ENCODE data around the gene PRR12.

PRR12 gene

DNA sequence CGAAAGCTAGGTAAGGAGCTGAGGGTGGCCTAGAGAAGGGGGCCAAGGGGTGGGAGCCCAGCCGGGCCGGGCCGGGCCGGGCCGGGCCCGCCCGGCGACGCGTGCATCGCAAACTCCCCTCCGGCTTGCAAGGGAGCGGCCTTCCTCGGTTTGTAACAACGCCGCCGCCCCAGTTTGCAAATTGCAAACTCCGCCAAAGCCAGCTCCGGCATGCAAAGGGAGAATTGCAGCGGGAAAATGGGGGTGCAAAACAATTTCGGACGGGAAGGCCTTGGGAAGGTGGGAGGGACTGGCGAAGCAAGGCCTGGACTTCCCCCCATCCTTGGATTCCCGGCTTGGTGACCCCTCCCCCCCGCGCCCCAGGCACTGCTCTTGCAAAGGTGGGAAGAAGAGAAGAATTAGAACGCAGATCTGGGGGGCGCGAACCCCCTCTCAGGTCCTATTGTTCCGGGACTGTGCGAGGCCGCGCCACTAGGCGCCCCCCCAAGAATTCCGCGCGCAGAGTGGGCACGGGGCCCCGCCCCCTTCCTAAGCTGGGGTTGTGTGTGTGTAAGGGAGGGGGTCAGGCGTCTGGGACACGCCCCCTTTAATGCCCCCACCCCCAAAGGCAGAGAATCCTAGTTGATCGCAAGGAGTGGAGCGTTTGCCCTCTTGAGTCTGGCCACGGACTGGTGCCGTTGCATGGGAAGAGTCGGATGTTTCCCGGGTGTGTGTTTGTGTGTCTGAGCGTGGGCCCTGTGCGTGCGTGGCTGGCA, 926 bp downstream of the PRR12 start:
- peak; percentile 66 for DNase-seq (ENCODE audit: low spot score)

DNA sequence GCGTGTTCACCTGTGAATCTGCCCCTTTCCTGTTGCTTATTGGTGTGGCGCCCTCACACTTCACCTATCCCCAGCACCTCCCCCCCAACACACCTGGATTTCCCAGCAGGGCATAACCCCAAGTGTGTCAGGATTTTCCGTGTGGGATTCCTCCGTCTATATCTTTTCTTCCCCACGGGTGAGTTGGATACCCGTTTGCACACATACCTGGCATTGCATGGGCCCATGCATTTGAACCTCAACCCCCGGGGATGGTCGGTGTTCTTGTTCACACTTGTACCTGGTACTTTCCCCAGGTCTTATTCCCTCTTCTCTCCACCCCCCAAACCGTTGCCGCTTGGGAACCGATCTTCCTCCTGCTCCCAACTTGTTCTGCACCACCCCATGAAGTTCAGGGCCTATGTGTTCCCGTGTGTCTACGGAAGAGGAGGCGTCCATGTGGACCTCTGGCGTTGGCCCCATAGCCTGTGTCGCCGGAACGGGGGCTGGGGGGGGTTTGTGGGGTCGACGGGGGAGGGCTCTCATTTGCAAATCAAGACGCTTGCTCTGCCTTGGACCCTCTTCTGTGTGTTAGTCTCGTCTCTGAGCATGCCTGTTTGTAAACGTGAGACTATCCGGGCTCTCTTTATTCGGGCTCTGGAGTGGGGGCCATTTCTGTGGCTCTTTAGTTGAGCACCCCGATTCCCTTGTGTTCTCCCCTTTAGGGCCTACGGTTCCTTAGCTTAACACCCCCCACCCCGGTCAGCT, 1.7 kb downstream of the PRR12 start:
- peak; percentile 64 for DNase-seq (ENCODE audit: low spot score)

DNA sequence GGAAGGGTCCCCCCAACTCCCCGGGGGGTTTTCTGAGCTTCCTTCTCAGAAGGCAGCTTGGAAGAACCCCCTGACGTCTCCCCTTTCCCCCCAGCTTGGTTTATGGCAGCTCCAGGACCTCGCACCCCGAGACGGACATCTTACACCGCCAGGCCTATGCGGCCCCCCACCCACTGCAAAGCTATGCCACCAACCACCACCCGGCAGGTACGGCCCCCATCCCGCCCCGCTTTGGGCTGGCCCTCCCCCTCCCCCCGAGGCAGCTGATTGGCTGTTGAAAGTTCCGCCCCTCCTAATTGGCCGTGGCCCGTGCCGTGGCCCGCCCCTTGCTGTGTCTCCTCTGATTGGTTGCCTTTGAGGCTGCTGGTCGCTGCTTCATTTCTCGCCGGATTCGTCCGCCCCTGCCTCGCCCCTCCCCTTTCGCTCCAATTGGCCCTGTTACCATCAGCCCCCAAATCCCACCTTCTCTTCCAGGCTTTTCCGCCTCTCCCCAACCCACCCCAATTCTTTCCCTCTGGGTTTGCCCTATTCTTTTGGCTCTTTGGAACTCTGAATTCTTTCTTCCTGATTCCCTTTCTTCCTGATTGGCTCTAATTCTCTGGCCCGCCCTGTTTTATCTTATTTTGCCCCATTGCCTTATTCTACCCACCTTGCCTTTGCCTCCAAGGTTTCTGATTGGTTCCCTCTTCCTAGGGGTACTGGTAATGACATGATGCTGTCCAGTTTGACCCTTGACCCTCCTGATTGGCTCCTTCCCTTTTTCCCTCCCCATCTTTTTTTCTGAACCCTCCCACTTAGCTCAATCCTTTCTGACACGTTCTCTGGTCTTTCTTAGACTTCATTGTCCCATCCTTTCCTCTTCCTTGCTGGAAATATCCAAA, 2.5 kb downstream of the PRR12 start:
- DNase-seq (ENCODE audit: low spot score) = peak; percentile 95

DNA sequence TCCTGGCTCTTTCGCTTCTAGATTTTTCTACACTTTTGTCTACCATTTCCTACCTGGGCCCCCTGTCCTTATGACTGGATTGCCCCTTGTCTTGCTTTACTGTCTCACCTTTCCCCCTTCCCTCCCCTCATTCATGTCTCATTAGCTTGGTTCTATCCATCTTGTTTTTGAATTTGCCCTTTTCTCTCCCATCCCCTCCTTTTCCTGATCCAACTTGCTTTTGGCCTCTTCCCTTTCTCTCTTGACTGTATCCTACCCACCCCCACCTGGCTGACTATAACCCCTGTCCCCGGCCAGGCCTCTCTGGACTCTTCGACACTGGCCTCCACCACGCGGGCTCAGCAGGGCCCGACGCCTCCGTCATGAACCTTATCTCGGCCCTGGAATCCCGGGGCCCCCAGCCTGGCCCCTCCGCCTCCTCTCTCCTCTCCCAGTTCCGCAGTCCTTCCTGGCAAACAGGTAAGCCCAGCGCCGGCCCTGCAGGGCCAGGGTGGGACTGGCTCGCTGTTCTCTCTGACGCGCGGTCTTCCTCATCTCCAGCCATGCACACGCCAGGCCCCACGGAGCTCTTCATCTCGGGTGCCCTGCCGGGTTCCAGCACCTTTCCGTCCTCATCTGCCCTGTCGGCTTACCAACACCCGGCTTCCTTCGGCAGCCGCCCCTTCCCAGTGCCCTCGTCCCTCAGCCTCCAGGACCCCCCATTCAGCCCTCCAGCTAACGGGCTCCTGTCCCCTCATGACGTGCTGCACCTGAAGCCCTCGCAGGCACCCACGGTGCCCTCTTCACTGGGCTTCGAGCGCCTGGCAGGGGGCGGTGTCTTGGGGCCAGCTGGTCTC, 3.4 kb downstream of the PRR12 start:
- no peak for DNase-seq (ENCODE audit: low spot score)

DNA sequence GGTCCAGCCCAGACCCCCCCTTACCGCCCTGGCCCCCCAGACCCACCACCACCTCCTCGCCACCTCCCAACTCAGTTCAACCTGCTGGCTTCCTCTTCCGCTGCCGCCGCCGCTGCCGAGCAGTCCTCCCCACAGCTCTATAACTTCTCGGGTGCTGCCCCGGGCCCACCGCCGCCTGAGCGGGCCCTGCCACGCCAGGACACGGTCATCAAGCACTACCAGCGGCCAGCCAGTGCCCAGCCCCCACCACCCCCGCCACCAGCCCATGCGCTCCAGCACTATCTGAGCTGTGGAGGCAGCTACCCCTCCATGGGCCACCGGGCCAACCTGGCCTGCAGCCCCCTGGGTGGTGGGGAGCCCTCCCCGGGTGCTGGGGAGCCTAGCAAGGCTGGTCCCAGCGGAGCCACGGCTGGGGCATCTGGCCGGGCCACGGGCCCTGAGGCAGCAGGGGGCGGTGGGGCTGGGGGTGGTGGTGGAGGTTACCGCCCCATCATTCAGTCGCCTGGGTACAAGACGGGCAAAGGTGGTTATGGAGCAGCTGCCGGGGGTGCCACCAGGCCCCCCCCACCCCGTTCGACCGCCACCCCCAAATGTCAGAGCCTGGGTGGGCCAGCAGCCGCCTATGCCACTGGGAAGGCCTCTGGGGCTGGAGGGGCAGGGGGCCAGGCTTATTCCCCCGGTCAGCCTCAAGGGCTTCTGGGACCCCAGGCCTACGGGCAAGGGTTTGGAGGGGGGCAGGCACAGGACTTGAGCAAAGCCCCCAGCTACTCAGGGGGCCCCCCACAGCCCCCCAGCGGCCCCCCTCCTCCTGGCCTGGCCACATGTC, 4.2 kb downstream of the PRR12 start:
- no peak for DNase-seq (ENCODE audit: low spot score)

DNA sequence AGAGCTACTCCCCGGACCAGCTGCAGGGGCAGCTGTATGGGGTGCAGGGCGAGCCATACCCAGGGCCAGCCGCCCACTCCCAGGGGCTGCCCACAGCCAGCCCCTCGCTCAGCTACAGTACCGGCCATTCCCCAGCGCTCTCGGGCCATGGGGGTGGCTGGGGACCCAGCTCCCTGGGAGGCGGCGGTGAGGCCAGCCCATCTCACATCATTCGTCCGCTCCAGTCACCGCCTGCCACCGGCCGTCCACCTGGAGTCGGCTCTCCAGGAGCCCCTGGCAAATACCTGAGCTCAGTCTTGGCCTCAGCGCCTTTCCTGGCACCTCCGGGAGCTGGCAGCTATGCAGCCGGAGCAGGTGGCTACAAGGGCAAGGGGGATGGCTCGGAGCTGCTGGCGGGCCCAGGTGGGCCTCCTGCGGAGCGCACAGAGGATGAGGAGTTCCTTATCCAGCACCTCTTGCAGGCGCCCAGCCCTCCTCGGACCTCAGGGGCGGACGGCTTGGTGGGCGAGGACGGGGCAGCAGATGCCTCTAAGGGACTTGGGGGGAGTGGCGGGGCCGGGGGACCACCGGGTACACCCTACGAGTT, 4.9 kb downstream of the PRR12 start:
- DNase-seq (ENCODE audit: low spot score) = no peak

DNA sequence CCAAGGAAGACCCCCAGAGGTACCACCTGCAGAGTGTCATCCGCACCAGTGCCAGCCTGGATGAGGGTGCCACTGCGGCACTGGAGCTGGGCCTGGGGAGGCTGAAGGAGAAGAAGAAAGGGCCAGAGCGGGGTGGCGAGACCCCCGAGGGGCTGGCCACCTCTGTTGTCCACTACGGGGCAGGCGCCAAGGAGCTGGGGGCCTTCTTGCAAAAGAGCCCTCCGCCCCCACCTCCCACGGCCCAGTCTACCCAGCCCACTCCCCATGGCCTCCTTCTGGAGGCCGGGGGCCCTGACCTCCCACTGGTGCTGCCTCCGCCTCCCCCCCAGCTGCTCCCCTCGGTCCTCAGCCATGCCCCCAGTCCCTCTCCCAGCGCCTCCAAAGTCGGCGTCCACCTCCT, 5.4 kb downstream of the PRR12 start:
- DNase-seq (ENCODE audit: low spot score) = no peak

DNA sequence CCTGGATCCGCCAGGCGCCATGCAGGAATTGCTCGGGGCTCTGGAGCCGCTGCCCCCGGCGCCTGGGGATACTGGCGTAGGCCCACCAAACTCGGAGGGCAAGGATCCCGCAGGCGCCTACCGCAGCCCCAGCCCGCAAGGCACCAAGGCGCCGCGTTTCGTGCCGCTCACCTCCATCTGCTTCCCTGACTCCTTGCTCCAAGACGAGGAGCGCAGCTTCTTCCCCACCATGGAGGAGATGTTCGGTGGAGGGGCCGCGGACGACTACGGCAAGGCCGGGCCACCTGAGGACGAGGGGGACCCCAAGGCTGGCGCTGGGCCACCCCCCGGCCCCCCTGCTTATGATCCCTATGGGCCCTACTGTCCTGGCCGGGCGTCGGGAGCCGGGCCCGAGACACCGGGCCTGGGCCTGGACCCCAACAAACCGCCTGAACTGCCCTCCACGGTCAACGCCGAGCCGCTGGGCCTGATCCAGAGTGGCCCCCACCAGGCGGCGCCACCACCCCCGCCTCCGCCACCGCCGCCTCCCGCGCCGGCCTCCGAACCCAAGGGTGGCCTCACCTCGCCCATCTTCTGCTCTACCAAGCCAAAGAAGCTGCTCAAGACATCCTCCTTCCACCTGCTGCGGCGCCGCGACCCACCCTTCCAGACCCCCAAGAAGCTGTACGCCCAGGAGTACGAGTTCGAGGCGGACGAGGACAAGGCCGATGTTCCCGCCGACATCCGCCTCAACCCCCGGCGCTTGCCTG, 6.1 kb downstream of the PRR12 start:
- no peak for DNase-seq (ENCODE audit: low spot score)

DNA sequence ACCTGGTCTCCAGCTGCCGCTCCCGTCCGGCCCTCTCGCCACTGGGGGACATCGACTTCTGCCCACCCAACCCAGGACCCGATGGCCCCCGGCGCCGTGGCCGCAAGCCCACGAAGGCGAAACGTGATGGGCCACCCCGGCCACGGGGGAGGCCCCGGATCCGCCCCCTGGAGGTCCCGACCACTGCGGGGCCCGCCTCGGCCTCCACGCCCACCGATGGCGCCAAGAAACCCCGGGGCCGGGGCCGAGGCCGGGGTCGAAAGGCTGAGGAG, 6.7 kb downstream of the PRR12 start:
- no peak for DNase-seq (ENCODE audit: low spot score)

DNA sequence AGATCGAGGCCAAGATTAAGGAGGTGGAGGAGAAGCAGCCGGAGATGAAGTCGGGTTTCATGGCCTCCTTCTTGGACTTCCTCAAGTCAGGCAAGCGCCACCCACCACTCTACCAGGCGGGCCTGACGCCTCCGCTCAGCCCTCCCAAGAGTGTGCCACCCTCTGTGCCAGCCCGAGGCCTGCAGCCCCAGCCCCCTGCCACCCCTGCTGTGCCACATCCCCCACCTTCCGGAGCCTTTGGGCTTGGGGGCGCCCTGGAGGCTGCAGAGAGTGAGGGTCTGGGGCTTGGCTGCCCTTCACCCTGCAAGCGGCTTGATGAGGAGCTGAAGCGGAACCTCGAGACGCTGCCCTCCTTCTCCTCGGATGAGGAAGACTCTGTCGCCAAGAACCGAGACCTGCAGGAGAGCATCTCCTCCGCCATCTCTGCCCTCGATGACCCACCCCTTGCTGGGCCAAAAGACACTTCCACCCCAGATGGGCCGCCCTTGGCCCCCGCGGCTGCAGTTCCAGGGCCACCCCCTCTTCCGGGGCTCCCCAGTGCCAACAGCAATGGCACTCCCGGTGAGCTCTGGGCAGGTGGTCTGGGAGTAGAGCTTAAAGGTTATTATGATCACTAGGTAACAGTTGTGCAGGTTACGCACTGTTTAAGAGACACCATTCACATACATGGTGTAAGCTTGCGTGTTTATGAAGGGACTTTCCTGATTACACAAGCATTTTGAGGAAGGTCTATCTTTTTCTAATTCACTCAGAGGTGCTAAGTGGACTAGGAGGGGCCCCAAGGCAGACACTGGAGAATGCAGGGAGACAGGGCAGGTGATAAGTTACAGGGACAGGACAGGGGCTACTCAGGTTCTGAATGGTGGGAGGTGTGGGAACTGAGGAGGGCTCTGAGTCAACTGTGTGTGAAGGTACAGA, 8.7 kb downstream of the PRR12 start:
- no peak for DNase-seq (ENCODE audit: low spot score)

DNA sequence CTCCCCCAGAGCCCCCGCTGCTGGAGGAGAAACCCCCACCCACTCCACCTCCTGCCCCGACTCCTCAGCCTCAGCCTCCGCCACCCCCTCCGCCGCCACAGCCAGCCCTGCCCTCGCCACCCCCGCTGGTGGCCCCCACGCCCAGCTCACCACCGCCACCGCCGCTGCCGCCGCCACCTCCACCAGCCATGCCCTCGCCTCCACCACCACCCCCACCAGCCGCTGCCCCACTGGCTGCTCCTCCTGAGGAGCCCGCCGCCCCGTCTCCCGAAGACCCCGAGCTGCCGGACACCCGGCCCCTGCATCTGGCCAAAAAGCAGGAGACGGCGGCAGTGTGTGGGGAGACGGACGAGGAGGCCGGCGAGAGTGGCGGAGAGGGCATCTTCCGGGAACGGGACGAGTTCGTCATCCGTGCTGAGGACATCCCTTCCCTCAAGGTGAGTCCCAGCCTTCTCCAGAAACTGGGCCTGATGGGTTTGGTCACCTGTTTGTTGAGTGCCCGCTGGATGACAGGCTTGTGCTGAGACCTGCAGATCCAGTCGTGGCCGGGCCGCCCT, 10.6 kb downstream of the PRR12 start:
- DNase-seq (ENCODE audit: low spot score) = no peak

DNA sequence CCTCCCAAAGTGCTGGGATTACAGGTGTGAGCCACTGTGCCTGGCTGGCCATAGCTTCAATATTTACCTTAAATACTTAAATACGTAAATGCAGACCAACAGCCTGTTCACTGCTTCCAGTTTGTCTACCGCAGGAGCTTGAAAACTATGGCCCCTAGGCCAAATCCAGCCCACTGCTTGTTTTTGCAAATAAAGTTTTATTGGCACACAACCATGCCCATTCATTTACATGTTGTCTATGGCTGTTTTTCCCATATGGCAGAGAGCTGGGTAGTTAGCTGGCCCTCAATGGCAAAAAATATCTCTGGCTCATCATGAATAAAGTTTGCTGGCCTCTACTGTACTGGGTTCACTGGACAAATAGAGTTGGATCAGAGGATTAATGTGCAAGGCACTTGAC, 11.8 kb downstream of the PRR12 start:
- no peak for DNase-seq (ENCODE audit: low spot score)

DNA sequence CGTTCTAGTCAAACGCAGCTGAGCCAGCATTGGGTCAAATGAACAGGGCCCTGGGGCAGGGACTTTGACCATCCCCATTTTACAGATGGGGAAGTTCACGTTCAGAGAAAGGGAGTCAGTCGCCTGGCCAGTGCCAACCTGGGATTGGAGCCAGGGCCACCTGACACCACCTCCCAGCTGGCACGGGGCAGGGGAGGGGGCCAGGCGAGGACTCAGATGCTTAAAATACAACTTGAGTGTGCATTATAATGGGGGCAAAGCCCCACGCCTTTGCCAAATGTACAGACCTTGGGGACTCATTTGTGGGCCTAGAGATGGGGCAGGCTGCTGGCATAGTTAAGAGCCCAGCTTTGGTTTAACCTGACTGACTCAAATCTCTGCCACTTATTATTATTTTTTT, 14.6 kb downstream of the PRR12 start:
- no peak for DNase-seq (ENCODE audit: low spot score)

DNA sequence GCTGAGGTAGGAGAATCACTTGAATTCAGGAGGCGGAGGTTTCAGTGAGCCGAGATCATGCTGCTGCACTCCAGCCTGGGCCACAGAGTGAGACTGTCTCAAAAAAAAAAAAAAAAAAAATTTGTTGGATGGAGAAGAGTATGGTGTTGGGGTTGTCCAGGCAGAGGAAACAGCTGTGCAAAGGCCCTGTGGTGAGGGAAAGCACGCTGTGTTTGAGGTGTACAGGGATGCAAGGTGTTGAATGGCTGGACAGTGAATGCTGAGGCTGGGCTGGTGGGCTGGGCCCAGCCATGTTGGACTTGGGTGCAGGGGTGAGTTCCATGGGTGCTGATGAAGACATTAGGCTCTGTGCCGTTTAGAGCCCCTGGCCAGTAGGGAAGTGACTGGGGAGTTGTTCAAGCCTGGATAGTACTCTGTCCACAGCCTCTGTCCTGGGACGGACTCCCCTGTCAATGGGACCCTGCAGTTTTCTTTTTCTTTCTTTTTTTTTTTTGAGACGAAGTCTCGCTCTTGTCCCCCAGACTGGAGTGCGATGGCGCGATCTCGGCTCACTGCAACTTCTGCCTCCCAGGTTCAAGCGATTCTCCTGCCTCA, 18.6 kb downstream of the PRR12 start:
- DNase-seq (ENCODE audit: low spot score) = no peak

DNA sequence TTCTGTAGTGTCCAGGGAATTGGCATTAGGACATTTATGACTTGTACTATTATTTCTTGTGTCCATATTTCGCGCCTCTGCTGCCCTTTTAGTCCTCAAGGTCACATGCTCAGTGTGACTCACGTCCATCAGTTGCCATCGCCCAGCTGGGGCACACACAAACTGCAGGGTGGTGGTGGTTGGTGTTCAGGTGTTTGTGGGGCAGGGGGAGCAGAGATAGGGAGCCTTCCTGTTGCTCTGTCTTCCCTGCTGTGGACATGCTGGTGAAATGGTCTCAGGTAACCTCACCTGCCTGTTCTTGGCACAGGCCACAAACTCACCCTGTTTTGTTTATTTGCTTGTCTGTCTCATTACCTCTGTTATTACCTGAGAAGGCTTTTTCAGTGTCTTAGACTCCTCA, 22.4 kb downstream of the PRR12 start:
- DNase-seq (ENCODE audit: low spot score) = peak; percentile 64

DNA sequence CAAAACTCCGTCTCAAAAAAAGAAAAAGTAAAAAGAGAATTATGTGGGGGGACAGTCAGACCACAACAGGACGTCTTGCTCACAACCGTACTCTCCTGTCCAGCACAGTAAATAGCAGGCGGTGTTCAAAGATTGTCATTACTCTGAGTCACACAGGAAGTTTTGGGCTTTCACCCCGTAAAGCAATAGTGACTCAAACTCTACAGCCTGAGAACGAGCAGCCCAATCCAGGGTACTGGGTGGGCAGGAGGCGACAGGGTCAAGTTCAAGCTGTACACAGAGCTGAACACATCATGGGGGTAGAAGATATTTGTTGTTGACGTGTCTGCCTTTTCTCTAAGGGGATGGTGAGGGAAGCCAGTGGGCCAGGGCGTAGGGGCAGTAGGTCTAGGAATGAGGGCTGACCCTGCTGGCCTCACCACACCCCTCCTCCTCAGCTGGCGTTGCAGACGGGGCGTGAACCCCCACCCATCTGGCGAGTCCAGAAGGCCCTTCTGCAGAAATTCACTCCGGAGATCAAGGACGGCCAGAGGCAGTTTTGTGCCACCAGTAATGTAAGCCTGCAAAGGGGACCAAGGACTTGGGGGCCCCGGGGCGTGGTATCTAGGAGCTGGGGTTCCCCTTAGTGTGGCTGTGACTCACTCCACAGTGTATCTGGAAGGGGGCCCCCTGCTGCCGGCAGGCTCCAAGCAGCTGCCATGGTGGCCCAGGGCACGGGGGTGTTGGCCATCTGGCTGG, 23.3 kb downstream of the PRR12 start:
- DNase-seq (ENCODE audit: low spot score) = peak; percentile 81

DNA sequence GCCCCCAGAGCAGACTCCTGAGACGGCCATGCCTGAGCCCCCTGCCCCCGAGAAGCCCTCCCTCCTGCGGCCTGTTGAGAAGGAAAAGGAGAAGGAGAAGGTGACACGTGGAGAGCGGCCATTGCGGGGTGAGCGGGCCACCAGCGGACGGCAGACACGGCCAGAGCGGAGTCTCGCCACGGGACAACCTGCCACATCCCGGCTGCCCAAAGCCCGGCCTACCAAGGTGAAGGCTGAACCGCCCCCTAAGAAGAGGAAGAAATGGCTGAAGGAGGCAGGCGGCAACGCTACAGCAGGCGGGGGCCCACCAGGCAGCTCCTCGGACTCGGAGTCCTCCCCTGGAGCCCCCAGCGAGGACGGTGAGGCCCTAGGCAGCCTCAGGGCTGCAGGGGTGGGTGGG, 24.9 kb downstream of the PRR12 start:
- DNase-seq (ENCODE audit: low spot score) = no peak

DNA sequence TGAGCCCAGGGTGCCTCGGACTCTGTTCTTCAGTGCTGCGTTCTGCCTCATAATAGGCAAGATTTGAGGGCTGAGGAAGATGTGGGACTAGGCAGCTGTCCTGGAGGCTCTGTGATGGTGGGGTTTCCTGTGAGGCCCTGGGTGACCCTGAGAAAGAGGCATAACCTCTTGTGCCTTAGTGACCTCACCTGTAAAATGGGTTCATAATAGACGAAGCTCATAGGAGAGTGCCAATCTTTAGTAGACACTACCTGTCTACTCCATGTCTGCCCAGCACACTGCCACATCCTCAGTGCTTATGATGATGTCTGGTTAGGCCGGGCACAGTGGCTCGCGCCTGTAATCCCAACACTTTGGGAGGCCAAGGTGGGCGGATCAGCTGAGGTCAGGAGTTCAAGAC, 25.6 kb downstream of the PRR12 start:
- DNase-seq (ENCODE audit: low spot score) = no peak

Measured in SW480 (cell line).